GM12878 (cell line): ENCODE results near the gene ART3.

Experiments used
- CEBPB ChIP-seq, 2 experiments: fragments of 150-350 bp in 1 of 2; IDR thresholded peaks; 2 replicates each; pipeline ENCODE4 v1.6.1; 2012 to 2014; ENCODE audit warnings: low read depth in 2 of 2, low read length in 2 of 2, borderline replicate concordance in 1 of 2, inconsistent platforms in 1 of 2
- CHD2 ChIP-seq: IDR thresholded peaks from 2 replicates; pipeline ENCODE4 v1.6.1; 2011; ENCODE audit warnings: low read depth, low read length, improper control_type of control experiment, borderline replicate concordance
- EGR1 ChIP-seq, 2 experiments: IDR thresholded peaks; 1 replicate in 1 of 2; 2 replicates in 1 of 2; pipeline ENCODE4 v1.6.1; 2011 to 2012; ENCODE audit warnings: low read depth in 2 of 2, low read length in 2 of 2, borderline replicate concordance in 1 of 2, mild to moderate bottlenecking in 1 of 2, moderate library complexity in 1 of 2
- ETV6 ChIP-seq, 2 experiments: fragments of 450-650 bp in 1 of 2; IDR thresholded peaks in 1 of 2; conservative IDR thresholded peaks in 1 of 2; 2 replicates each; pipeline ENCODE4 v1.6.1; 2014; ENCODE audit warnings: antibody characterized with exemption in 1 of 2, borderline replicate concordance in 1 of 2, low read depth in 1 of 2, mild to moderate bottlenecking in 1 of 2, moderate library complexity in 1 of 2
- GABPA ChIP-seq: IDR thresholded peaks from 2 replicates; pipeline ENCODE4 v1.6.1; 2014; ENCODE audit warnings: antibody characterized with exemption, low read depth, mild to moderate bottlenecking, inconsistent platforms
- POLR2A ChIP-seq: IDR thresholded peaks from 2 replicates; pipeline ENCODE4 v1.6.1; 2011; ENCODE audit warnings: low read depth, mild to moderate bottlenecking, low read length
- RELA ChIP-seq: fragments of 450-650 bp; IDR thresholded peaks from 2 replicates; pipeline ENCODE4 v1.8.0; 2014; ENCODE audit warnings: borderline replicate concordance; ENCODE audit not compliant: partially characterized antibody
- SMC3 ChIP-seq: IDR thresholded peaks from 2 replicates; pipeline ENCODE4 v1.6.1; 2011; ENCODE audit warnings: low read length, improper control_type of control experiment, borderline replicate concordance
- ZBED1 ChIP-seq: IDR thresholded peaks from 2 replicates; pipeline ENCODE4 v1.6.1; 2016; ENCODE audit warnings: borderline replicate concordance
- ZSCAN29 ChIP-seq: fragments of 450-650 bp; IDR thresholded peaks from 2 replicates; pipeline ENCODE4 v1.6.1; 2017; ENCODE audit warnings: mild to moderate bottlenecking, moderate library complexity

- TF ChIP-seq ETV6 (conservative IDR thresholded peaks at IDR 0.05 in 1 of 2, IDR thresholded peaks at IDR 0.05 in 1 of 2; ENCODE audit: borderline replicate concordance in 1 of 2, low read depth in 1 of 2) (no peak), CHD2 (no peak), EGR1 (IDR thresholded peaks at IDR 0.05; ENCODE audit: borderline replicate concordance in 1 of 2, low read depth in 2 of 2, low read length in 2 of 2) (no peak), POLR2A (no peak), ZSCAN29 (no peak), SMC3 (no peak), CEBPB (IDR thresholded peaks at IDR 0.05; ENCODE audit: borderline replicate concordance in 1 of 2, low read depth in 2 of 2, low read length in 2 of 2) (no peak), GABPA (no peak), ZBED1 (no peak), RELA (no peak)
These were observed 10.0 kb downstream of the ART3 start for GRCh38 chr4:76084542-76084941.
